SK-N-SH (cell line): Measurements from ENCODE around the gene RPS10. TPM values are rescaled to one million over a fixed set of nuclear protein-coding genes. Genes with fewer than 3 reads are reported as not detected.
A peak's percentile ranks its signal among the peaks of the same experiment; 100 is the strongest.

Experiments
- CTCF ChIA-PET: fragments of 300-600, 350-600 bp; formaldehyde crosslinking; extraction: SDS; loops from one replicate; lab custom pipeline; 2021; lab: Yijun Ruan, JAX
- POLR2A ChIA-PET: fragments of 350-600 bp; sonication (Branson Sonifier 250); formaldehyde crosslinking; extraction: SDS; loops from one replicate; lab custom pipeline; 2020; ENCODE audit warnings: antibody characterized with exemption, inconsistent platforms; lab: Yijun Ruan, JAX
- DNase-seq: peaks from one replicate; pipeline ENCODE4 v3.0.0; 2012
- H2AFZ ChIP-seq: fragments of 200-600 bp; sonication (generic); 2 replicates; pipeline ENCODE4 v1.8.1; 2016; ENCODE audit warnings: antibody characterized with exemption, mild to moderate bottlenecking, low read depth
- H3F3A ChIP-seq: fragments of 200-600 bp; sonication (generic); replicated peaks from 2 replicates; pipeline ENCODE3; 2016; ENCODE audit warnings: antibody characterized with exemption, mild to moderate bottlenecking; ENCODE audit not compliant: insufficient read depth
- H3K27ac ChIP-seq, 2 experiments: fragments of 200-500 bp in 1 of 2; fragments of 200-600 bp in 1 of 2; sonication (Bioruptor generic) in 1 of 2; sonication (generic), shearing (Covaris generic) in 1 of 2; 2 replicates each; pipeline versions ENCODE4 v1.5.1 to v1.6.1; 2014 to 2016; ENCODE audit warnings: low read depth in 2 of 2, inconsistent platforms in 1 of 2, low read length in 1 of 2, mild to moderate bottlenecking in 1 of 2, mixed read lengths in 1 of 2
- H3K27me3 ChIP-seq: fragments of 200-600 bp; sonication (generic), shearing (Covaris generic); 2 replicates; pipeline ENCODE4 v1.6.1; 2016; ENCODE audit warnings: mixed run types; ENCODE audit not compliant: insufficient read depth
- H3K36me3 ChIP-seq, 2 experiments: fragments of 200-500 bp in 1 of 2; fragments of 200-600 bp in 1 of 2; sonication (Bioruptor generic) in 1 of 2; sonication (generic) in 1 of 2; replicated peaks in 1 of 2; 2 replicates each; pipeline versions ENCODE3 to v1.5.1; 2014 to 2016; ENCODE audit warnings: low read length in 1 of 2, mild to moderate bottlenecking in 1 of 2; ENCODE audit not compliant: insufficient read depth in 2 of 2, control insufficient read depth in 1 of 2
- H3K4me1 ChIP-seq, 2 experiments: fragments of 200-500 bp in 1 of 2; fragments of 200-600 bp in 1 of 2; sonication (Bioruptor generic) in 1 of 2; sonication (generic), shearing (Covaris generic) in 1 of 2; 2 replicates each; pipeline versions ENCODE4 v1.5.1 to v1.6.1; 2014 to 2016; ENCODE audit warnings: low read depth in 1 of 2, low read length in 1 of 2, mixed run types in 1 of 2; ENCODE audit not compliant: insufficient read depth in 2 of 2, control insufficient read depth in 1 of 2
- H3K4me2 ChIP-seq: fragments of 200-600 bp; sonication (generic), shearing (Covaris generic); 2 replicates; pipeline ENCODE4 v1.6.1; 2017; ENCODE audit warnings: mixed run types
- H3K4me3 ChIP-seq, 2 experiments: fragments of 200-500 bp in 1 of 2; fragments of 200-600 bp in 1 of 2; sonication (Bioruptor generic) in 1 of 2; sonication (generic), shearing (Covaris generic) in 1 of 2; 2 replicates each; pipeline versions ENCODE4 v1.5.1 to v1.8.1; 2014 to 2016; ENCODE audit warnings: low read depth in 2 of 2, inconsistent platforms in 1 of 2, low read length in 1 of 2, mild to moderate bottlenecking in 1 of 2, mixed read lengths in 1 of 2, moderate library complexity in 1 of 2
- H3K79me2 ChIP-seq: fragments of 200-600 bp; sonication (generic); 2 replicates; pipeline ENCODE4 v1.8.1; 2017; ENCODE audit warnings: mild to moderate bottlenecking; ENCODE audit not compliant: insufficient read depth
- H3K9ac ChIP-seq: fragments of 200-600 bp; sonication (generic); 2 replicates; pipeline ENCODE4 v1.6.1; 2017; ENCODE audit warnings: mixed run types
- H3K9me2 ChIP-seq: fragments of 200-600 bp; sonication (generic); 2 replicates; pipeline ENCODE4 v1.6.1; 2017; ENCODE audit warnings: mixed run types
- H3K9me3 ChIP-seq: fragments of 200-600 bp; sonication (generic); 2 replicates; pipeline ENCODE4 v1.6.1; 2017; ENCODE audit warnings: mixed run types, mild to moderate bottlenecking, moderate library complexity
- H4K20me1 ChIP-seq: fragments of 200-600 bp; sonication (generic); 2 replicates; pipeline ENCODE4 v1.6.1; 2017; ENCODE audit warnings: mild to moderate bottlenecking, mixed run types; ENCODE audit not compliant: insufficient read depth
- CHD2 ChIP-seq: fragments of 150-350 bp; IDR thresholded peaks from 2 replicates; pipeline ENCODE4 v1.6.1; 2018; ENCODE audit warnings: low read length; ENCODE audit not compliant: partially characterized antibody
- EZH2phosphoT487 ChIP-seq: fragments of 200-600 bp; sonication (generic); IDR thresholded peaks from 2 replicates; pipeline ENCODE4 v1.6.1; 2017; ENCODE audit warnings: low read depth, mixed run types, mild to moderate bottlenecking, antibody characterized with exemption, moderate library complexity, borderline replicate concordance
- FOSL2 ChIP-seq: IDR thresholded peaks from 2 replicates; pipeline ENCODE4 v1.4.0; 2012; ENCODE audit warnings: low read depth, mild to moderate bottlenecking, moderate library complexity, borderline replicate concordance
- FOXJ3 ChIP-seq: sonication (generic); formaldehyde crosslinking; IDR thresholded peaks from 2 replicates; pipeline ENCODE4 v1.5.1; 2020; ENCODE audit warnings: mild to moderate bottlenecking, missing genetic modification reagents
- IRF3 ChIP-seq: fragments of 150-350 bp; IDR thresholded peaks from 2 replicates; pipeline ENCODE4 v1.6.1; 2016; ENCODE audit warnings: mild to moderate bottlenecking, low read depth, low read length
- NFIC ChIP-seq: IDR thresholded peaks from 2 replicates; pipeline ENCODE4 v1.4.0; 2012; ENCODE audit warnings: borderline replicate concordance
- NRF1 ChIP-seq: IDR thresholded peaks from 2 replicates; pipeline ENCODE4 v1.6.1; 2012; ENCODE audit warnings: low read depth, mild to moderate bottlenecking, low read length
- RCOR1 ChIP-seq: fragments of 150-350 bp; IDR thresholded peaks from 2 replicates; pipeline ENCODE4 v1.6.1; 2017; ENCODE audit warnings: antibody characterized with exemption, low read length
- REST ChIP-seq: IDR thresholded peaks from 2 replicates; pipeline ENCODE4 v1.6.1; 2012; ENCODE audit warnings: mild to moderate bottlenecking, low read depth, low read length, moderate library complexity
- SMC3 ChIP-seq: IDR thresholded peaks from 2 replicates; pipeline ENCODE4 v1.6.1; 2012; ENCODE audit warnings: low read depth, low read length, improper control_type of control experiment
- TCF12 ChIP-seq: IDR thresholded peaks from 2 replicates; pipeline ENCODE4 v1.4.0; 2012
- YY1 ChIP-seq: IDR thresholded peaks from 2 replicates; pipeline ENCODE4 v1.4.0; 2012; ENCODE audit warnings: low read depth, mild to moderate bottlenecking
- WGBS: methylation state at CpG from one replicate; pipeline ENCODE4 v1.1.6; 2017; ENCODE audit warnings: low lambda C conversion rate; 5-methylcytosine and 5-hydroxymethylcytosine counted together
- polyA plus RNA-seq, 3 experiments: library from polyadenylated mRNA; depleted of rRNA; stranded (reverse); fragments of >200 nt; gene quantifications; 2 replicates each; pipeline ENCODE4 v1.2.3, GENCODE V29; 2012
- TF ChIP-seq, protein P1 (sequence below): IDR thresholded peaks from 2 replicates; pipeline ENCODE4 v1.4.0; 2012; ENCODE audit warnings: low read depth, borderline replicate concordance

RPS10 gene
- polyA plus RNA-seq, 1 of the 3 experiments (the other 2 are of a cell fraction) = 4,475 TPM

DNA sequence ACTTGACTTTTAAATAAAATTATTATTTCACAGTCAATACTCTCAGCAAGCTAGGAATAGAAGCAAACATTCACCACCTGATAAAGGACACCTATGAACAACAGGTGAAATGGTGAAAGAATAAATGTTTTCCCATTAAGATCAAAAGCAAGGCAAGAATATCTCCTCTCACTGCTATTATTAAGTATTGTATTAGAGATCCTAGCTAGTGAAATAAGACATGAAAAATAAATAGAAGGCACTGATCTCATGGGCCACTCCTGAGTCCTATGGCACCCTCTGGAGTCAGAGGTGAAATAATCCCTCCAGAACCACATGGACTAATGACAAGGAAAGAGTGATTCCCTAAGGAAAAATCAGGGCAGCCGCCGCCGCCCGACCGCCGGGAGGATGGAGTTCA, 29.4 kb downstream of the RPS10 start:
- Histone ChIP-seq H3F3A (peaks cover 9% of the 10 kb centered on the region), H3K9me3 (no peaks in the 10 kb centered on the region), H3K27ac (no peak overlapping the region), H2AFZ (no peak overlapping the region), H3K9me2 (no peaks in the 10 kb centered on the region), H3K36me3 (no peaks in the 10 kb centered on the region), H3K79me2 (peaks cover 8% of the 10 kb centered on the region), H4K20me1 (no peaks in the 10 kb centered on the region), H3K9ac (no peak overlapping the region), H3K4me1 (peaks cover 0 to 3% of the 10 kb centered on the region in 2 experiments; a peak in 1 of 4 replicates), H3K4me2 (no peak overlapping the region), H3K4me3 (no peak overlapping the region), H3K27me3 (no peaks in the 10 kb centered on the region)
- TF ChIP-seq CHD2 (no peak), SMC3 (no peak), FOXJ3 (no peak), YY1 (no peak), TCF12 (no peak), RCOR1 (no peak)
- TF ChIP-seq, protein P1, sequence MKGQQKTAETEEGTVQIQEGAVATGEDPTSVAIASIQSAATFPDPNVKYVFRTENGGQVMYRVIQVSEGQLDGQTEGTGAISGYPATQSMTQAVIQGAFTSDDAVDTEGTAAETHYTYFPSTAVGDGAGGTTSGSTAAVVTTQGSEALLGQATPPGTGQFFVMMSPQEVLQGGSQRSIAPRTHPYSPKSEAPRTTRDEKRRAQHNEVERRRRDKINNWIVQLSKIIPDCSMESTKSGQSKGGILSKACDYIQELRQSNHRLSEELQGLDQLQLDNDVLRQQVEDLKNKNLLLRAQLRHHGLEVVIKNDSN = no peak
- WGBS = 91% methylated on average over 6 of the region's 6 CpGs
- no peak for DNase-seq
- ChIA-PET CTCF (interaction anchor here (1.2 to 2.8 kb wide), 5 partner anchors 16 to 201 kb away, joined by 3 to 12 read pairs (median 3); partner anchors contain the start of gene SMIM29), POLR2A (interaction anchor here (1.0 kb wide), 1 partner anchor 29 kb away, joined by 4 read pairs; the partner anchor contains the start of gene RPS10)

DNA sequence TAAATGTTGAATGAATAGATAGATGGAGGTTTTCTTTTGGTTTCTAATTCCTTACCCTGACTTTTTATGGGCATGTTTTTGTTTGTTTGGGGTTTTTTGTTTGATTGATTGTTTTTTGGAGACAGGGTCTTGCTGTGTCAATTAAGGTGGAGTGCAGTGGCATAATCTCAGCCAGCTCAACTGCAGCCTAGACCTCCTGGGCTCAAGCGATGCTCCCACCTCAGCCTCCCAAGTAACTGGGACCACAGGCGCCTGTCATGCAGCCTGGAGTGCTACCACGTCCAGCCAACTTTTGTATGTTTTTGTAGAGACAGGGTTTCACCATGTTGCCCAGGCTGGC, 31.9 kb downstream of the RPS10 start:
- CTCF ChIA-PET = interaction anchor here (1.1 to 3.8 kb wide), 4 partner anchors 15 to 145 kb away, joined by 3 to 44 read pairs (median 4); partner anchors contain the start of gene SMIM29
- Histone ChIP-seq H3K36me3 (no peaks in the 10 kb centered on the region), H3K9ac (no peak overlapping the region), H3K79me2 (peaks cover 34% of the 10 kb centered on the region), H3K9me3 (no peaks in the 10 kb centered on the region), H3K4me2 (no peak overlapping the region), H2AFZ (no peak overlapping the region), H3K27ac (no peak overlapping the region), H3K27me3 (no peaks in the 10 kb centered on the region), H3K4me3 (no peak overlapping the region), H3K9me2 (no peaks in the 10 kb centered on the region), H3K4me1 (peaks cover 0 to 3% of the 10 kb centered on the region in 2 experiments; a peak in 1 of 4 replicates), H3F3A (peaks cover 12% of the 10 kb centered on the region), H4K20me1 (peaks cover 6% of the 10 kb centered on the region)
- POLR2A ChIA-PET = no interaction called here
- WGBS = 88% methylated on average over 3 of the region's 3 CpGs
- DNase-seq = no peak
- TF ChIP-seq NFIC (no peak), FOSL2 (no peak), YY1 (no peak)

DNA sequence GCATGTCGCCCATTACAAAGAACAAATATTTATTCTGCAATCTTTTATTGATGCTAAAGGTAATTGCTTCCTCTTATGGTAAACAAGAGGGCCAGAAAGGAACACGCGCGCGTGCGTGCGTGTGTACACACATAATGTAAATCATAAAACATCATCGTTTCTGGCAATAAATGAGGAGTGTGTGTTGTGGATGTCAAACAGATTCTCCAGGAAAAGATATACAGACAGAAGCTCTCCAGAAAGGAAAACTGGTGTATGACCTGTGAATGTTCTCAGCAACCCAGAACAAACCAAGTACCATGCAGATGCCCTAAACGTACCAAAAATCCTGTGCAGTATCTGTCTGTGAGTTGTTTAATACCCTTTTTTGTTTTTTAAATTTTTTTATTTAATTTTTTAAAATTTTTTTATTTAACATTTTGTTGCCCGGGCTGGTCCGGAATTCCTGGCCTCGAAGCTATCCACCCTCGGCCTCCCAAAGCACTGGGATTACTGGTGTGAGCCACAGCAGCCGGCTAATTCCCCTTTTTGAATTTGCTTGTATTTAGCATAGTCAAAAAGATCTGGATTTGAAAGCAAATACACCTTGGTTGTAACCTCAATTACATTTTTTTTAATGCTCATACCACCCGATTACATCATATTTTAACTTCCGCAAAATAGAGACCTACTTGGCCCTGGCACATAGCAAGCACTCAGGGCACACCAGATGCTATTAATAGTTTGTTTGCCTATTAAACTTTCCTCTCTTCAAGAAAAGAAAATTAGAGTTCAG, 32.5 kb downstream of the RPS10 start:
- CTCF ChIA-PET = interaction anchor here (0.6 to 4.0 kb wide), 9 partner anchors 12 to 197 kb away, joined by 3 to 44 read pairs (median 3); partner anchors contain the start of gene SMIM29
- Histone ChIP-seq H2AFZ (peak overlapping the region; percentile 91), H3K27me3 (no peaks in the 10 kb centered on the region), H3K9me2 (no peaks in the 10 kb centered on the region), H3F3A (peaks cover 12% of the 10 kb centered on the region), H4K20me1 (peaks cover 11% of the 10 kb centered on the region), H3K4me3 (peak overlapping the region; percentile 76 to 92), H3K79me2 (peaks cover 39% of the 10 kb centered on the region), H3K9me3 (no peaks in the 10 kb centered on the region), H3K4me1 (peaks cover 3 to 4% of the 10 kb centered on the region in 2 experiments; a peak in 2 of 4 replicates), H3K36me3 (no peaks in the 10 kb centered on the region), H3K27ac (peak overlapping the region; percentile 47 to 81; a peak in 3 of 4 replicates), H3K9ac (peak overlapping the region; percentile 42; the same call in 1 of the 2 replicates), H3K4me2 (peak overlapping the region; percentile 90)
- WGBS = 71% methylated on average over 16 of the region's 16 CpGs
- POLR2A ChIA-PET = interaction anchor here (1.0 kb wide), 1 partner anchor 10 kb away, joined by 3 read pairs; no protein-coding TSS in a partner anchor
- no peak for DNase-seq
- TF ChIP-seq FOXJ3 = no peak
- no peak for TF ChIP-seq REST
- TF ChIP-seq NRF1 = peak; percentile 23; the same call in 1 of the 2 replicates
- TF ChIP-seq IRF3 = no peak
- TF ChIP-seq, protein P1 = no peak
- TF ChIP-seq EZH2phosphoT487 = no peak
